ENCODE data around the gene ARHGEF37.
A peak's percentile ranks its signal among the peaks of the same experiment; 100 is the strongest.
"Not testable (repeated sequence)": the region's sequence is repeated elsewhere in the genome, so short reads cannot be mapped to it uniquely, and the experiment has no call there.

Gene ARHGEF37, protein sequence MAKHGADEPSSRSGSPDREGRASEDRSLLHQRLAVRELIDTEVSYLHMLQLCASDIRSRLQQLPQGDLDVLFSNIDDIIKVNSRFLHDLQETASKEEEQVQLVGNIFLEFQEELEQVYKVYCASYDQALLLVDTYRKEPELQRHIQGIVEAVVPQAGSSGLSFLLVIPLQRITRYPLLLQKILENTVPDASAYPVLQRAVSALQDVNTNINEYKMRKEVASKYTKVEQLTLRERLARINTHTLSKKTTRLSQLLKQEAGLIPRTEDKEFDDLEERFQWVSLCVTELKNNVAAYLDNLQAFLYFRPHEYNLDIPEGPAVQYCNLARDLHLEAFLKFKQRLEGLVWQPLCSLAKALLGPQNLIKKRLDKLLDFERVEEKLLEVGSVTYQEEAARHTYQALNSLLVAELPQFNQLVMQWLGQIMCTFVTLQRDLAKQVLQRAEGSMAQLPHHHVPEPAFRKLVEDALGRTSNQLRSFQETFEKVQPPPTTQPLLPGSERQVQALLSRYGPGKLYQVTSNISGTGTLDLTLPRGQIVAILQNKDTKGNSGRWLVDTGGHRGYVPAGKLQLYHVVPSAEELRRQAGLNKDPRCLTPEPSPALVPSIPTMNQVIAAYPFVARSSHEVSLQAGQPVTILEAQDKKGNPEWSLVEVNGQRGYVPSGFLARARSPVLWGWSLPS

DNA sequence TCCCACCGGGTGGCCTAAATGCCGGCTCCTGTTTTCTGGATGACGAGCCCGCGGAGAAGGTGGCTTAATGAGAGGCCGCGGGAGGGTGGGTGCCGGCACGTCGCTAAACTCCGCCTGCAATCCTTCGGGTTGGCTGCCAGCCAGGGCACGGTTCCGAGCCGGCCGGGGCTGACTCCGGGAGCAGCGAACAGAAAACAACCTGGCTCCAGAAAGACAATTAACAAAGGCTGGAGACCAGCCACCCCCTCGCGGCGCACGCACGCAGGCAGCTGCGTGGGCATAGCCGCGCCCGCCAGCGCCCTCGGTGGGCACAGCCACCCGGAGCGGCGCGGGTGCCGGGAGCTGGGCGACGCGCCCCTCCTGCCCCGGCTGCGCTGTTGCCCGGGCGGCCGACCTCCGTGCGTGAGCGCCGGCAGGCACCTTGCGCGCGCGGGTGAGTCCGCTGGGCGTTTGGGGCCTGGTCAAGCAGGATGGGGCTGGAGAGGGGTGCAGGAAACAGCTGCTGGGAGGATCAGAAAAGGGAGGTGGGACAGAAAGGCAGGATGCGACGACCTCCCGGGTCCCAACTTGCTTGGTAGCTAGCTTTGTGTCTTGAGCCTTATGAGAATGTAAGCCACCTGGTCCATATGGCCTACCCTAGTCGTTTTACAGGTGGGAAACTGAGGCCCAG, at the start of gene ARHGEF37:
ARHGEF37 (plus strand) TSS at position 307 of the 670 bp plus-strand sequence. CDS start 16,272 bp downstream, outside the sequence.
- peak; percentile 19 for DNase-seq

DNA sequence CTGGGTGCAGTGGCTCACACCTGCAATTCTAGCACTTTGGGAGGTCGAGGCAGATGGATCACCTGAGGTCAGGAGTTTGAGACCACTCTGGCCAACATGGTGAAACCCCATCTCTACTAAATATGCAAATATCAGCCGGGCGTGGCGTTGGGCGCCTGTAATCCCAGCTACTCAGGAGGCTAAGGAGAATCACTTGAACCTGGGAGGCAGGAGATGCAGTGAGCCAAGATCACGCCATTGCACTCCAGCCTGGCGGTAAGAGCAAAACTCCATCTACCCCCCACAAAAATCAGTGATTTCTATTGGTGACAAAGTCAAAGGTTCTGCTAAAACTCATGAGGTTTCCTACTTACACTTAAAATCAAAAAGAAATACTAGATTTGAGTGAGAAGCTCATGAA, 48.9 kb upstream of the ARHGEF37 start:
- no peak for DNase-seq

DNA sequence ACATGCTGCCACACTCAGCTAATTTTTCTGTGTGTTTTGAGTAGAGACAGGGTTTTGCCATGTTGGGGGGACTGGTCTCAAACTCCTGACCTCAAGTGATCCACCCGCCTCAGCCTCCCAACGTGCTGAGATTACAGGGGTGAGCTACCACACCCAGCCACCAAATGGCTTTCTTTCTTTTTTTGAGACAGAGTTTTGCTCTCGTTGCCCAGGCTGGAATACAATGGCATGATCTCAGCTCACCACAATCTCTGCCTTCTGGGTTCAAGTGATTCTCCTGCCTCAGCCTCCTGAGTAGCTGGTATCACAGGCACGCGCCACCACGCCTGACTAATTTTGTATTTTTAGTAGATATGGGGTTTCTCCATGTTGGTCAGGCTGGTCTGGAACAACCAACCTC, 45.5 kb upstream of the ARHGEF37 start:
- not testable (repeated sequence) for DNase-seq

DNA sequence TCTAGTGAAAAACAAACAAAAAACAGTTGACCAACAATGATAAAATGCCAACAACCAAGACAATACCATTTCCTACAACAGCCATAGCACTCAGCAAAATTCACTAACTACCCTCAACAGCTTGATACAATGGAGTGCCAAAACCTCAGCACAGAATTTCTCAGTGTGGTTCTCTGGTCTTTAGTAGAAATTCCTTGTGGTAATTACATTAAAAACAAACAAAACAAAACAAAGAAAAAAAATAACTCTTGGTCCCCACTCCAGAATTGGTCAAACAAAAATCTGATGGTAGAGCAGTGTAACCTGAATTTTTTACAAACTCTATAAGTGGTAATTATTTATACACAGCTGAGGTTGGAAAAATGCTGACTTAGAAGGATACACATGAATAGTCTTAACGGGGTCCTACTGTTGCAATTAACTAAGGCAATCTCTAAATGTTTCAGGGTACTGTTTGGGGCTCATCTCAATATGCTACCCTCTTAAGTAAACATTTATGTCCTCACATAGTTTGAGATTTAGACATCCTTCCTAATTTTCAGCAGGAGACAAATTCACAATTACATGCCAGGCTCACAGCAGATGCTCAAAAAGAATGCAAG, 43.8 kb upstream of the ARHGEF37 start:
- DNase-seq = no peak

DNA sequence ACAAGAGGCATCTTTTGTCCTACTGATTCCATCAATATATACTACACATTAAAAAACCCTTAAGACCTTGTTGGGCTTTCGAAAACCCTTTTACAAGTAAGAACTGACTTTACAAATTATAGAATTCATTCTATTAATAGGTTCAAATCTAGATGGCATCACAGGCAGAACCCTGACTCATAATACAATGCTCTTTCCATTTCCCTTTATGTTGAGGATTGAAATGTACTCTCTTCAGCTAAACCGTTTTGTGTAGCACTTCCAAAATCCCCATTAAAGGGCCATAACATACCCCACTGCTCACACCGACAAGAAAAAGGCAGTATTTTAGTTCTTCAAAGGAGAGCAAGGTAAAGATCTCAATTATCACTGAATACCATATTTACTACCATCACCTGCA, 41.2 kb upstream of the ARHGEF37 start:
- no peak for DNase-seq

DNA sequence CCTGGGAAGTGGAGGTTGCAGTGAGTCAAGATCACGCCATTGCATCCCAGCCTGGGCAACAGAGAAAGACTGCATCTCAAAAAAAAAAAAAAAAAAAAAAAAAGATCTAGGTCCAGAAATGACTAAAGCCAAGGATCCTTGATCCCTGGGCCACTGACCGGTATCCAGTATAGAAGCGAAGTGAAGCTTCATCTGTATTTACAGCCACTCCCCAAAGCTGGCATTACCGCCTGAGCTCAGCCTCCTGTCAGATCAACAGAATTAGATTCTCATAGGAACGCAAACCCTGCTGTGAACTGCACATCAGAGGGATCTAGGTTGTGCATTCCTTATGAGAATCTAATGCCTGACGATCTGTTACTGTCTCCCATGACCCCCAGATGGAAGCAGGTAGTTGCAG, 39.4 kb upstream of the ARHGEF37 start:
- DNase-seq = no peak

DNA sequence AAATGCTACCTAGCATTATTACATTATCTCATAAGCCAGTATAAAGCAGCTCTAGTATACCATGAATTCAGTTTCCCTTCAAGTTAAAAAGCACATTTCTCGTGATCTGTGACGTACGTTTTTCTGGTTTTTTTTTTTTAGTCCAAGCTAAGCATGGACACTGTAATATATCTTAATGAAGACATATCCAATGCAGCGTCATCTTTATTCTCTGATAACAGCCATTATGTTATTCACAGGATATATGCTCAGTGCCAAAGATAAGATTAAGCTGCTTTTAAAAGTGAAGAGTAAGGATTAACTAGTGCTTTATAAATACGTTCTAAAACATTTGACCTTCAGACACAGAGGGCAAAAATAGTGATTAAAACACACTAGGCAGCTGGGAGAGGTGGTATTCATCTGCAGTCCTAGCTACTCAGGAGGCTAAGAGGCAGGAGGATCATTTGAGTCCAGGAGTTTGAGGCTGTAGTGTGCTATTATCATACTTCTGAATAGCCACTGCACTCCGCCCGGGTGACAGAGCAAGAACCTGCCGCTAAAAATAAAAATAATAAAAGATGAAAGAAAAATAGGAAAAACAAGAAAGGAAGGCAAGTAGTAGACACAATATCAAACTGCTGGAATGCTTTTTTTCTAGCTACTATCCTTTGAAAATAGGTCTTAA, 37.8 kb upstream of the ARHGEF37 start:
- no peak for DNase-seq

DNA sequence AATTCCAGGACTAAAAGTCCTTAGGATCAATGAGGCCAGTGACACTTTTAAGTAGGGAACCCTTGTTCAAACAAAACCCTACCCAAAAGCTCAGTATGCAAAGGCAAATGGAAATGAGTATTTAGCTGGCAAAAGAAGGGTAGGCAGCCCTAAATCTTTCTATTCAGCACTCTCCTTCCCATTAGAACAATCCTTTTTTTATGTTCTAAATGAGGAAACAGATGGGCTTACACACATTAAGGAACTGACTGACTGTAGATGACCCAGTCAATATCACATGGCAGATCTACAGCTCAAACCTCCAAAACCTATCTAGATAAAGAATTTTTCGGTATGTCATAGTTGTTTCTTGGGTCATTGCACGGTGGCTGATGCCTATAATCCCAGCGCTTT, 37.3 kb upstream of the ARHGEF37 start:
- DNase-seq = no peak

DNA sequence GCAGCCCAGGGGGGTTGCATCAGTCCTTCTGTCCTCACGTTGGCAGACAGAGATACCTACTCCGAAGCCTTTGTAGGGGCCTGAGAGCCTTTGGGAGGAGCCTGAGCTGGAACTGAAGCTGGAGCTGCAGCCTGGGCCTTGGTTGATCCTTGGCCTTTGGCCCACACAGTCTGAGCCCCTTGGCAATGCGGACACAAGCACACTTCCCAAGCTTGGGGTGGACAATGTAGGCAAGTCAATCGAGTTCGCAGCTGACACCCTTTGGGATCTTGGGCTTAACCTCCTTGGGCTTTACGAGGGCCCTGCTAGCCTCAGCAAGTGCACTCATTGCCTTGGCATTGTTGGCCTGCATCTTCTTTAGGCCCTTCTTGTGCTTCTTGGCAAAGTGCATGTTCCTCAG, 36.0 kb upstream of the ARHGEF37 start:
- no peak for DNase-seq

DNA sequence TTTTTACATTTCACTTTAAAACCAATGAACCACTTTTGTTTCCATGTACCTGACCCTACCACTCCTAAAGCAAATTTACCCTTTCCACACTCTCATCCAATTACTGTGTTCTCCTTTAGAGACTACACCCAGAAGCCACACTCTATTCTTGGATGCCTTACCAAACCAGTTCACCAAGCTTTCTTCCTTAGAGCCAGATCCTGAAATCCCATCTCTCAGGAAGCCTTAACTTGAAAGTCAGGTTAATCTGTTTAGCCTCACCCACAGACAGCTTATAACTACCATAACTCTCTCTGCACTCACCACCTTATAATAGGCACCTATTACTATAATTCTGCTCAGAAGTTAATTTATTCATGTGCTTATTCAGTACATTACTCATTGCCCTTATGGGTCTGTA, 34.3 kb upstream of the ARHGEF37 start:
- no peak for DNase-seq

DNA sequence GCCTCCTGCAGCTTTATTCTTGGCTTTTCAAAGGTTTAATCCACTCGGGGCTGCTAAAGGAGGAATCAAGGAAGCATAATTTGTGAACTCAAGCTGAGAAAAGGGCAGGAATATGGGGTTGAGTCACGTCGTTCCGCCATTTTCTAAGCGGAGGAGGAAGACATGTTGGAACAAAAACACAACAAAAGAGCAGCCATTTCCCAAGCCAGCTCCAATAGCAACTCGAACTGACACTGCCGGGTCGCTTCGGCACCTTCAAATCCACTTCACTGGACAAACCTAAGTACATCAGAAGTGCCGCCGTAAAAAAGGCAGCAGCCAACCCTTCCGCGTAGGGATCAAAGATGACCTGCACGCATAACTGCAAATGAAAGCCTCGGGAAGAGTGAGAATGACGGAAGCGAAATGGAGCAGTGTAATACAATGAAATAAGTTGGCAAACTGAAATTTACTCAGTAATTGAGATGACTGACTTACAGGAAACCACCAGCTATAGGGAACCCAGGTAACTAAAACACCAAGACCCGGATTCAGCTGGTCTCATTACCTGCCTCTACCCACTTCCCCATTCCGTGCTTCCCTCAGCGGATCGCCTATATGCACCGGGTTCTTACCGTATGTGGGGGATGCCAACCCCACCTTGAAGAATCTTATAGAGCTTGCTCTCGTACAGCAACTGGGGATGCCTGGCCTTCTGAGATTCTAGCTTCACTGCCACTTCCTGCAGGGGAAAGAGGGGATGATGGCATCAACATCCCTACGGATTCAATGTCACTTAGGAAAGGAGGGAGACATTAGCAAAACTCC, 31.6 kb upstream of the ARHGEF37 start:
- peak; percentile 20 for DNase-seq

DNA sequence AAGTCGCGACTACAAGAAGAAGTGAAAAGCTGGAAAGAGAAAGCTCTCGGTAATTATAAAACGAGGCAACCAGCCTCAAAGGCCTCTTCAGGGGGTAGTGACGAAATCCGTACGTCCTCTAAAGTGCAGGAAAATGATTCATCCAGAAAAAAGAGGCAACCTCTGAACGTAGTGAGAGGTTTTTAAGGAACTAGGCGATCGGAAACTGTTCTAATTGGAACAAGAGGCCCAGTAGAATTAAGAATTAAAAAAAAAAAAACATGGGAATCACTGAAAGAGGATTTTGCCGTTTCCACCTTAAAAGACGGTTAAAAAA, 31.1 kb upstream of the ARHGEF37 start:
- no peak for DNase-seq

DNA sequence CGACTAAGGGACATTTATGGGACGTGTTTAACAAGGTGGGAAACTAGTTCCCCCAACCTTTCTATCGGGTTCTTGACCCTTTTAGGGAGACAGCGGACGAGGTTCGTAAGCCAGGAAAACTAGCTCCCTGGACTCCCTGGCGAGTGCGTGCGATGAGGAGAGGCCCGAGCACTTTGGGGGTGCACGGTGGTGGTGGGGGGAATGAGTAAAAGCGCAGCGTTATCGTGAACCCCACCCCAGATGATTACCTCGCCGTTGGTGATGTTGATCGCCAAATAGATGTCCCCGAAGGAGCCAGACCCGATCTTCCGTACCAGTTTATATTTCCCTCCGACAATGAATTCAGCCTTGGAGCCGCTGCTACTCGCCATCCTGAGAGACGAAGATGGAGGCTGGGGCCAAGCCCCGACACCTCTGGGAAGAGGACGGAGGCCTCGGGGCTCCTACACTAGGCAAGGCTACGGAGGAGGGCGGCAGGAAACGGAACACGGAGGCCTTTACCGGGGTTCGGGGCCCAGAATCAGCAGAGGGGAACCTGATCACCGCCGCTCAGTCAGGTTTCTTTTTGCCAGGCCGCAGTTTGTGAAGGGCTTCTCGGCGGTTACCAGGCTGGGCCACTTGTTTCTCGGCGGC, 30.6 kb upstream of the ARHGEF37 start:
- DNase-seq = no peak

DNA sequence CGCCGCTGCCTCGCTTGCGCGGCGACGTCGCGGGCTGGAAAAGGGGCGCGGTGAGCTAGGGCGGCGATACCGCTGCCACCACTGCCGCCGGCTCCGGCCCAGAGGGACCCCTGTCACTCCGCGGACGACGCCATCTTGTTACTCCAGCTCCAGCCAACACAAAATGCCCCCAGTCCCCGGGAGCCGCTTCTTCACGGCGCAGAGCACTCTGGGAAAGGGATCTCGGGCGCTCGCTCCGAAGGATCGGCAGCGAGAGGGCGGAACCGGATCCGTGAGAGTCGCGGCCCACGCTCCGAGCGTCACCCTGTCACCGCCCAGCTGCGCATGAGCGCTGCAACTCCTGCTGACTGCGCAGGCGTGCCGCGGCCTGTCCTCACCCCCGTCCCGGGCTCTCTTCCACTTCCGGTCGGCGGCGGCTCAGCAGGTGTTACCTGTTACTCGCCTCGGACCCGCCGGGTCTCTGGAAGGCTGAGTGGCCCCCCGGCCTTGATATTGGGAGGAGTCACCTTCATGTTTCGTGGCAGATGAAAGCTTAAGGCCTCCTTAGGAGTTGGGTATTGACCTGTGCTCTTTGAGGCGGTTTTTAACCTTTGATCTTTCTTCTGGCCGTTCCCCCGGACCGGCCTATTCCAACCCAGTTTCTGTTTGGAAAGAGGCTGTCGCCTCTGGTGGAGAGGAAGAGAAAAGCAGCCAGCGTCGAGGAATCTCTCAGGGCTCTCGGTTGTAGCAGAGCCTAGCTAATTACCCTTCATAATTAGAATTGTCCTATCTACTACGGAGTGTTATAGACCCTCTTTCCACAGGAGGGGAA, 29.9 kb upstream of the ARHGEF37 start, which contains the start of gene CSNK1A1:
CSNK1A1 (minus strand) TSS at position 213 of the 811 bp plus-strand sequence. CDS start 475 bp downstream, outside the sequence.
- peak; percentile 92 for DNase-seq

DNA sequence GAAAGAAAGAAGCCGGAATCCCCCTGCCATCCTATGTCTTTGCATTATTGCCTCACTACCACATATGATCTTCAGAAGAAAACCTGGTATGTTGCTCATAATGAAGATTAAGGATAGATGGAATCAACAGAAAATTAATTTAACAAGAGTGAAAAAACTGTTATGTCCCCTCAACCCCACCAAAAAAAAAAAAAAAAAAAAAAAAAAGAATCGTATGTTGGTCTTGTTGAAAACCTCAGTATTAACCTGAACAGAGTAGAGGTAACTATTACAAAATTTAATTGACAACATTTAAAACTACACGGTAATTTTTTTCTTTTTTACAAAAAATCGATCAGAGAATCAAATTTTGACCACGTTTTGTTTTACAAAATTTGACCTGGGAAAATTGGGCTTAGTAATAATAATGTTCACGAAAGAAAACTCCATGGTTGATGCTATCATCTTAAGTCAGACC, 29.2 kb upstream of the ARHGEF37 start:
- DNase-seq = no peak

DNA sequence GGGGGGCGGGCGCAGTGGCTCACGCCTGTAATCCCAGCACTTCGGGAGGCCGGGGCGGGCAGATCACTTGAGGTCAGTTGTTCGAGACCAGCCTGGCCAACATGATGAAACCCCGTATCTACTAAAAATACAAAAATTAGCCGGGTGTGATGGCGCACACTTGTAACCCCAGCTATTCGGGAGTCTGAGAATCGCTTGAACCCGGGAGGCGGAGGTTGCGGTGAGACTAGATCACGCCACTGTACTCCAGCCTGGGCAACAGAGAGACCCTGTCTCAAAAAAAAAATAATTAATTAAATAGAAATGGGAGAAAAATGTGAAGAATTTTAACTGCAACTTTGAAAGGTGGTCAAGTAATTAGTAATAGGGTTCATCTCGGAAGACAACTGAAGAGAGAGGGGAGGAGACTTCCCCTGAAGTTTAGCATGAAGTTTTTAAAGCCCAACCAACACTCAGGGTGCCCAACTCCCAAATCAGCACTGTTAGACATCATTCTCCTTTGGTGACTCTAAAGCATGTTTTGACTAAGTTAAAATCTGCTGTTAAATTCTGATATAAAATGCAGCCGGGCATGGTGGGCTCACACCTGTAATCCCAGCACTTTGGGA, 28.6 kb upstream of the ARHGEF37 start:
- DNase-seq = no peak

DNA sequence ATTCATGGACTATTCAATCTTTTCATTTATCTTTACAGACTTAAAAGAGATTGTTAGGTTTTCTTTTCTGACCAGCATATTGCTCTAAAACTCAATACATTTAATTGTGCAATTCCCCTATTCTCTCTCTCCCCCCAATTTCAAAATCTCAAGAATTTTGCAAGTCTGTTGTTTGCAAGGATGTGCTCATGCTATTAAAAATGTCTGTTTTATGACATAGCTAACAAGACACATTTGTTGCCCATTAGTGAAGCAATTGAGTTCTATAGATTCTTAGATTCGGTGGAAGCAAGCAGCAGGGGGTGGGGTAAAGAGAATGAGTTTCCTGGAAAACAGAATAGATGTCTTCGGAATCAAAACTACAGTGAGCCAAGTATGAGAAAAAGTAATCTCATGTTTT, 21.6 kb upstream of the ARHGEF37 start:
- no peak for DNase-seq

DNA sequence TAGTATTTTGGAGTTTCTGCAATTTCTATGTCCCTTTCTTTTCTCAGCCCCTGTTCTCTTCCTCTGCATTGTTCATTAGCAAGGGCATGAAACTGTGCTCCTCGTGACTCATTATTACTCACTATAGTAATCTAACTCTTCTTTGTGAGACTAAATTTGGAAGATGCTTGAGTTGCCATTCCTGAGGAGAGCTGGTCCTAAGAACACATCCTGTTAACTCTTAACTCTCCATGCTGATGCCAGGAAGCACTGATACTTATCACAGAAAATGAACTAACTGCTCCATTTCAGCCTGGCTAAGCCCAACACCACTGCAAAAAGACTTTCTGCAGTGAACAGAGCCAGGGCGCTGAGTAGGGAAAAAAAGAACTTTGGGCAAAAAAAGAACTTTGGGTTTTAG, 19.4 kb upstream of the ARHGEF37 start:
- DNase-seq = no peak

DNA sequence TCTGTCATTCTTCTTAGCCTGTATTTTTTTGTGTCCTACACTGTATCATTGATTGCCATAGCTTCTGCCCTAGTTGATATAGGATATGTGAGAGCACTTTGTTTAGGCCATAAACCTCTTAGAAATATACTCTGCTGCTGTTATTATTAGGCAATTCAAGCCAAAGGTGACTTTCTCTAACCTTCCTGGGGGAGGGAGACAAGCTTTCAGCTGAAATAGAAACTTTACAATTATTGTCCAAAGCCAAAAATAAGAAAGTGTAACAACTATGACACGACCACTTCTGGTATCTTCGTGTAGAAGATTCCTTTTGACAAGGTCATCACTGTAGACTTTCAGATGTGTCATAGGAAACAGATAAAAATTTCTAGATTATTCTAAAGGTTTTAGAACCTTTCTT, 17.8 kb upstream of the ARHGEF37 start:
- no peak for DNase-seq

DNA sequence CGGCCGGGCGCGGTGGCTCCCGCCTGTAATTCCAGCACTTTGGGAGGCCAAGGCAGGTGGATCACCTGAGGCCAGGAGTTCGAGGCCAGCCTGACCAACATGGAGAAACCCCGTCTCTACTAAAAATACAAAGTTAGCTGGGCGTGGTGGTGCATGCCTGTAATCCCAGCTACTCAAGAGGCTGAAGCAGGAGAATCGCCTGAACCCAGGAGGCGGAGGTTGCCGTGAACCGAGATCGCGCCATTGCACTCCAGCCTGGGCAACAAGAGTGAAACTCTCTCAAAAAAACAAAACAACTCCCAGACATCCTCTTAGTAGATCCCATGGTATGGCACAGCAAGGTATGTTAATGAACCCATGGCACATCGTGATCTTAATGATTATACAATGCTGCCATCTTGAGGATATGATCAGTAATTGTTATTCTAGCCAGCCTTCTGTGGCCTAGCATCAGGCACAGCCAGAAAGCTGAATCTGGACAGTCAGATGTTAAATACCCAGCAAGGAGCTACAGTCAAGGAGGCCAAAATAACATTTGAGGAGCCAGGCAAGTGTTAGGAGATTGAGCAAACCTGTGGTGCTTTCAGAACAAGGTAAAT, 16.7 kb upstream of the ARHGEF37 start:
- DNase-seq = peak; percentile 76
